GM10248 (cell line): ENCODE results near the gene ESRRG.

ENCODE experiments used
- CTCF ChIA-PET: fragments of 300-600 bp; sonication (Branson Sonifier 250); formaldehyde crosslinking; extraction: SDS; loops from one replicate; lab custom pipeline; 2021; ENCODE audit warnings: antibody characterized with exemption; lab: Yijun Ruan, JAX
- POLR2A ChIA-PET: fragments of 350-650 bp; sonication (Branson Sonifier 250); formaldehyde crosslinking; extraction: SDS; loops from one replicate; lab custom pipeline; 2020; ENCODE audit warnings: antibody characterized with exemption; lab: Yijun Ruan, JAX
- DNase-seq: peaks from one replicate; pipeline ENCODE4 v3.0.0; 2012; ENCODE audit errors: extremely low spot score
- CTCF ChIP-seq: IDR thresholded peaks from 2 replicates; pipeline ENCODE4 v1.5.1; 2012; ENCODE audit warnings: mild to moderate bottlenecking, low read depth; ENCODE audit errors: extremely low read depth, missing control alignments, control extremely low read depth

The ESRRG gene

DNA sequence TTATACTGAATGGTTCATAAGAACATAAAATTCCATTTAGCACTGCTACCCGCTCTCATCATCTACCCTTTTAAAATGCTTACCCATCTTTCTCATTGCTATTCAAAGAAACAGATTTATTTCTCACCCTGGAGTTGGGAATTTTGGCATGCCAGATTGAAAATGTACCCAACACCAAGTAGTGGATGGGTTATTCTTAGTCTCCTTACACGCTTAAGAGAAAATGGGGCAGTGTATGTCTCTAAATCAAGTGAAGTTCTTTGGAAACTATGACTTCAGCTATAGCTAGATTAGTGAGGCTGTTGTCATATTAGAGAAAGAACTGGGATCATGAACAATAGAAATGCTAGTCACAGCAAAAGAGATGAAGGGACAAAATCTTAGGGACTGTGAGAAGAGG lies 27.7 kb upstream of the ESRRG start:
- DNase-seq = no peak
- CTCF ChIA-PET = interaction anchor here (0.9 to 1.2 kb wide), 2 partner anchors 29 to 910 kb away, joined by 3 read pairs; no protein-coding TSS in a partner anchor
- TF ChIP-seq CTCF = no peak
- POLR2A ChIA-PET = no interaction called here

GRCh38 chr1:216750031-216750627 lies 26.9 kb upstream of the ESRRG start:
- POLR2A ChIA-PET = no interaction called here
- TF ChIP-seq CTCF = peak; percentile 42
- CTCF ChIA-PET = interaction anchor here (0.7 to 1.3 kb wide), 6 partner anchors 9 to 1267 kb away, joined by 3 to 5 read pairs (median 3); no protein-coding TSS in a partner anchor
- no peak for DNase-seq

DNA sequence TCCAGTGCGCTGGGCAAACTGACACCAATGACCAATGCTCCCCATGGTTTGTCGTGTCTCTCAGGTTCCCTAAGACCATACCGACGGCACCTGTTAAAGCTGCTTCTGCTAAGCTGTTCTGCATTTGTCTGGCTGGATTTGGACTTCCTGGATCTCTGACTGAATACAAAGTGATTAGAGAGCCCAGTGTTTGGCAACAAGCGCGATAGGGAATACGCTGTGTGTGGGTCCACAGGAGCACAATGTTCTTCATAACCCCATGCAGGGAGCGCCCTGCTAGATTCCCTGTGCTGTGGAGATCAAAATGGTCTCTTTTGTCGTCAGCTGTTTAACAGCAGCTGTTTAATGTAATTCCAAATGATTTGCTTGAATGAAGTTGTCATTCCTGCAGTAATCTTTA lies 26.0 kb upstream of the ESRRG start:
- CTCF ChIA-PET = interaction anchor here (0.7 to 1.3 kb wide), 5 partner anchors 20 to 1268 kb away, joined by 3 to 5 read pairs (median 3); no protein-coding TSS in a partner anchor
- TF ChIP-seq CTCF = no peak

DNA sequence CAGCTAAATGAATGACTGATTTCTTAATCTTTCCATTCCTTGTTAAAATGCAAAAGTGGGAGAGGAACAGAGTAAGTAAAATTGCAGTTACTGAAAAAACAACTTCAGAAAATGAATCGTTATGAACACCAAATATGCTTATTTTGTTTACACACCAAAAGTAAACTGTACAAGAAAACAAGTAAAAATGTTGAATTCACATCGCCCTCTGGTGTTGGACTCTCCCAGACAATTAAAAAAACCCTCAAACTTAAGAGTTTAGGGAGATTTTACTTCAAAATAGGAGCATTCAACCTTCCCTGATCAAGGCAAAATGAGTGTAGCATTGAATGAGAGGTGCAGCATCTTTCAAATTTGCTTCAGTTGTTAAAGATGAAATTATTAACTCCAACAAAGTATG lies 19.4 kb upstream of the ESRRG start:
- no peak for DNase-seq
- no peak for TF ChIP-seq CTCF
- CTCF ChIA-PET = no interaction called here
- POLR2A ChIA-PET = no interaction called here

More for the DNA sequence above, 26.0 kb upstream of the ESRRG start:
- POLR2A ChIA-PET = no interaction called here
- DNase-seq = no peak

- ChIA-PET CTCF (no interaction called here), POLR2A (no interaction called here)
- no peak for TF ChIP-seq CTCF
- no peak for DNase-seq
Observed at GRCh38 chr1:216740331-216740730, 17.1 kb upstream of the ESRRG start.

- POLR2A ChIA-PET = no interaction called here
Observed at GRCh38 chr1:216739793-216740192, 16.6 kb upstream of the ESRRG start.

More at GRCh38 chr1:216739793-216740192, 16.6 kb upstream of the ESRRG start:
- DNase-seq = no peak
- TF ChIP-seq CTCF = no peak
- CTCF ChIA-PET = no interaction called here
